ENCODE data around the gene ITPK1.
A peak's percentile ranks its signal among the peaks of the same experiment; 100 is the strongest.

The ITPK1 gene

DNA sequence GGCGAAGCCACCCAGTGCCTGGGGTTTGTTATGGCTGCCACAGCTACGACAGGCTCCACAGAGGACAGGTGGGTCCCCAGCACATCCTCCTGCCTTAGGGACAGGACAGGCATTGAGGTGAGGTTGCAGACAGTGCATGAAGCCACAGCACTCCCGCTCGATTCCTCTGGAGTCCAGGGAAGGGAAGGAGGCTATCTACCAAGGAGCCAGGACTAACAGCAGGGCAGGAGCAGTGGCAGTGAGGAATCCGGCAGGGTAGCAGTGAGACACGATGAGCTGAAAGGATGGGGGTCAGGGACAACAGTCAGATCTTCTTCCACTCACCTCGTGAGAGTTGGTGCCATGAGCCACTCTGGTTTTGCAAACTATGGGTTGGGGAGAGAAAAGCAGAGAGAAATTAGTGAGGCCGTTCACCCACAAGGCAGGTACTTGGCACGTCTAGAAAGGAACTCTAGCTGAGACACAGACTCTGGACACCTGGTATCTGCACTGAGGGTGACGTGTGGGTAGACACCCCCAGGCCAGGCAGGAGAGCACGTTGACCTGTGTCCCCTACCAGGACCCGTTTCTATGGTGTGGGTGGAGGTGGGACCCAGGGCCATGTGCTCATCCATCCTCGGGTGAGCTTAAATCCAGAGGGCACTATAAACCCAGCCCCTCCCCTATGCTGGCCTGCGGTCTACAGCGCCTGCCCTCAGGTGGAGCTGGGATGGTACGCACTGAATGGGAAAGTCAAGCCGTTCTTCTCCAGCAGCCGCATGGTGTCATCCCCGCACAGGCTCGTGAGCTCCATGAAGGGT, 153.5 kb downstream of the ITPK1 start:
- no peak for DNase-seq

DNA sequence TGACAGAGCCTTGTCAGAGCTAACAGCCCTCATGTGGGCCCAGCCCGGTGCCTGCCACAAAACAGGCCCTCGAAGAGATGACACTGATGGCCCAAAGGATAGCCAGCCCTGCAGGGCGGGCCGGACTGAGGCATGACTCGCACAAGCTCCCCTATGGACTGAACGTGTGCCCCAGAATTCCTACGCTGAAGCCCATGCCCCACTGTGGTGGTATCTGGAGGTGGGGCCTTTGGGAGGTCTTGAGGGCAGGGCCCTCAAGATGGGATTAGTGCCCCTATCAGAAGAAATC, 154.2 kb downstream of the ITPK1 start:
- no peak for DNase-seq

DNA sequence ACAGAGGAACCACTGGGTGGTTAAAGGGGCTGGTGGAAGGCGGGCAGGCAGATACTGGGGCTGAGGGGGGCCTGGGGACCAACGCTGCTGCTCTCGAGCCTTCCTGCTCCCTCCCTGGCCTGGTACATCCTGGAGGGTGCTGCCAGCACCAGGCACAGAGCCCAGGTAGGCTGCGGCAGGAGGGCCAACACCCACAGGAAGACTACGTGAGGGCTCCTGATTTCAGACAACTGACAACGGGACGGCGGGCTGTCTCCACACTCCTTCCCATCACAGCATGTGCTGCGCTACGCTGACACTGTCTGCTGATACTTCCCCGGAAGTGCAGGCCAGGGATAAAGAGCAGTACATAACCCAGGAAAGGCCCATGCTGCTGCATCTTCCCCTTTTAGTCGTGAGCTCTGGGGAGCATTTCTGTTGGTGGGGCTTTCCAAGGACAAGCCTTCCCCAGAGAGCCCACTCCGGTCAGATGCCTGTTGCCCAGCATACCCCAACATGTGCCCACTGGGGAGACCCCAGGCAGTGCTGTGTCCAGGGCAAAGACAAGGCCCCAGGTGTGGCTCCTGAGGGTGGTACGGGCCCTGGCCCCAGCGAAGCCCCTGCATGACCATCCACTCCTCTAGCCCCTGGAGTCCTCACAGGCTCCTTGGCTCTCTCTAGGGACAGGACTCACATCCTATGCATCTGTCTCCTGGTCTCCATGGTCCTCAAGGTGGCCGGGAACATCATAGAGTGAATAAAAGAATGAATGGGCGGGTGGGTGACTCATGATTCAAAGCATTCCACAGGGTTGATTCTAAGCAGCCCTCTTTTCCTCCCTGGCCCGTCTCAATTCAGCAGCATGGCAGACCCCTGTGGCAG, 154.8 kb downstream of the ITPK1 start:
- no peak for DNase-seq

DNA sequence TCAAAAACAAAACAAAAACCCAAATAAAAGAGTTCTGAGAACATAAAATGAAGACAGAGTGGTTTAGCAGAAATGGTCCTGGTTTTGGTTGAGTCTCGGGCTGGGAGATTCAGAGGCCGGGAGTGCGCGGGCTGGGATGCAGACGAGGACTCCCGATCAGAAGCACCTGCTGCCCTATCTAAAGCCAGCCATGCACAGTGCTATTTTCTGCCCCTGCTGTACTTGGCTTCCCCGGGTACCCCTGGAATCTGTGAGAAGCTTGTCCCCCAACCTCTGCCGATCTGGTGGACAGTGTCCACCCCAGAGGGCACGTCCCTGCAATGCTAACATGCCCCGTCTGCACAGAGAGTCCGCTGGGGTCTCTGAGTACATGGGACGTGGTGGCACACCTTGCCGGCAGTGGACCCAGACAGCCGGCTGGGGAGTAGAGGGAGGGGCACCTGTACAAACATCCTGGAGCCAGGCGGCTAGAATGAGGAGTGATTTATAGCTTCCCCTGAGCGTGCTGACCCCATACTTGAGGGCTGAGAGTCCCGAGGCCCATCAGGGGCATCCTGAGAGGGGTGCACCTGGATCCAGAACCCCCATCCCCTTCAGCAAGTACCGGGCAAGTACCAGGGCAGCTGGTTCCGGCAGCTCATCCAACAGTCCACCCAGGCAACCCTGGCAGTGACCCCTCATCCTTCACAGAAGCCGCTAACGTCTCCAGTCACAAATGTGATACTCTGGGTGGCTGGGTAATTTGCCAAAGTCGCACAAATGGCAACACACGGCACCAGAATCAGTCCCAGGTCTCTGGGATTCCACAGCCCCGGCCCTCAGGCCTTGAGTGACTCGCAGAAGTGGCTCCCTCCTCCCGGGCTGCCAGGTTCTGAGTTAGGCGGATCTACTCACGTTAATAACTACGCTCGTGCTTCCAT, 155.7 kb downstream of the ITPK1 start:
- DNase-seq, result no peak

DNA sequence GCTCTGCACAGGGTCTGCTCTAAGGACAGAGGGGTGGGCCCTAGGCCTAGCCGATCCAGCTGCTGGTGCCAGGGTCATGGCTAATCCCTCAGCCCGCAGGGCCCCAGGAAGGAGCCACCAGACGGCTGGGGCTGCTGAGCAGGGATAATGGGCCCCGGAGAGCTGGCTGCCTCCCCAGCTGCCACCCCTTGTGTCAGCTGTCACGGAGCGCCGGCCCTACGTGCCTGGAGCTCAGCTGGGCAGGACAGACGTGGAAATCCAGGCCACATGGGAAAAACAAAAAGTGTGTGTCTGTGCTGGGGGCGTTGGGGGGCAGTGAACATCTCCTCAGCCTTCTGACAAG, 156.6 kb downstream of the ITPK1 start:
- no peak for DNase-seq

DNA sequence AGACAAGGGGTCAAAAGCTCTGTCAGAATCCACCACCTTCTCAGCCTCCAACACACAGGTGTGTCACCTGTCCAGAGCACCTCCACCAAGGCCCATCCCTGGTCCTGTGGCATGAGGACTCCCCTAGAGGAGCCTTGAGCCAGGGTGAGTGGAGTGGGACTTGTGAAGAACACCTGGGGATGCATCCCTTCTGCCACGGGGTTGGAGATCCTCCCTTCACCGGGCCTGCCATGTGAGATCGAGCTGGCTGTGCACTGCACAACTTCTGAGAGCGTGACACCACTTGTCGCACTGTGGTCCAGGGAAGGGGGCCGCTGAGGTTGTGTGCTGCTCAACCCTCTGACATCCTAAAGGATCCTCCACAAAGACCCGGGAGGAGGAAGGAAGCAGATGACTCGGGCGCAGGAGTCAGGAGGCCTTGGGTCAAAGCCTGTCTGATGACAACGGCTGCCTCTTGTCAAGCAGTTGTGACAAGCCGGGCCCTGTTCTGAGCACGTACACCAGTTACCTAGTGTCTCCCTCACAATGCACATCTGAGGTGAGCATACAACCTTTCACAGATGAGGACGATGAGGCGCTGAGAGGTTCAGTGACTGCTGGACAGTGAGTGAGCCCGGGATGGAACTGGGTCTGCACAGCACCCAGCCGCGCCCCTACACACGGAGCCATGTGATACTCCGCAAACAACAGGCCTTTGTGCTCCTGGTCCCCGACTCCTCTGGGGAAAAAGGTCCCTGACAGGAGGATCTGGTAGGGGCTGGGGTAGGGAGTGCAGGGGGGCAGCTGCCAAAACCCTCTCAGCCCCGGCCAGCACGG, 157.1 kb downstream of the ITPK1 start:
- no peak for DNase-seq

DNA sequence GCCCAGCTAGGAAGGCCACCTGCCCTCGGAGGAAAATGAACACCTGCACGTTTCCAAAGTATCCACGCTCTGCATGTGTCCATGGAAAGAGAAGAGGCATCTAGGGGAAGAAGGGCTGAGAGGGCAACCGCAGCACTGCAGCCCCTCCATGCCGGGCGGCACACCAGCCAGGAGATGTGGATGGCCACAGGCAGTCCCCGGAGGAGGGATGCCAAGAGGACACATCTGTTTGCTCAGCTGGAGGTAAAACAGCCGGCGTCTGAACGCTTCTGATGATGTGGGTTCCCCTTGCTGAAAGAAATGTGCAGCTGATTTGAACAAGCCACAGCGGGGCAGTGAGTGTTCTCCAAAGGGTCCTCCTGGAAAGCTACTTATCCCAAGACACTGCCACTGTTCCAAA, 158.8 kb downstream of the ITPK1 start:
- DNase-seq, result no peak

DNA sequence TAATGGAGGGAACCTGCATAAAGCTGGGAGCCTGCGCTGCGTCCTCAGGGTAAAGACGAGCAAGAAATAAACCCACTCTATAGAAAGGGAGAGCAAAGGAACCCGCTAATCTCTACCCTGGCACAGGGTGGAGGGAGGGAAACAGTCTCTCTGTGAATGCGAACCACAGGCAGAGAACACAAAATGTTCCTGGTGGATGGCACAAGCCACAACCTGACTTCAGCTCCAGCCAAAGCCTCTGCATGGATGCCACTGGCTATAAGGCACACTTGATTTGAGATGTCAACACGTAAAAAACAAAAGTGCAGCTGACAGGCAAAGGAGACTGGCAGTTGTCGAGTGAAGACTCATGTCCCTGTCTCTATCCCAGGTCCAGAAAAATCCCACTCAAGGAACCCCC, 160.3 kb downstream of the ITPK1 start:
- DNase-seq, result no peak

DNA sequence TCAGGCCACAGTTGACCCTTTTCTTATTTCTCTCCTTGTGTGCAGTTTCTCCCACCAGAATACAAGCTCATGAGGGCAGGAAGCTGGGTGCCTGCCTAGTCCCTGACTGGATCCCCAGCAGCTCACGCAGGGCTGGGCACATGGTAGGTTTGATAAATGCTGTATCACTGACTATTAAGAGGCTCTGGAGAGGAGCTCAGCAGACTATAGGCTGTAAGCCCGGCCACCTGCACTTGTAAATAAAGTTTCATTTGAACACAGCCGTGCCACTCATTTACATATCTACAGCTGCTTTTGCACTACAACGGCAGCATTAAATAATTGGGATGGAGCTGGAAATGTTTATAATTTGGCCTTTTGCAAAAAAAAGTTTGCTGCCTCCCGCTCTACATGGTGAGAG, 160.8 kb downstream of the ITPK1 start:
- DNase-seq, result no peak

DNA sequence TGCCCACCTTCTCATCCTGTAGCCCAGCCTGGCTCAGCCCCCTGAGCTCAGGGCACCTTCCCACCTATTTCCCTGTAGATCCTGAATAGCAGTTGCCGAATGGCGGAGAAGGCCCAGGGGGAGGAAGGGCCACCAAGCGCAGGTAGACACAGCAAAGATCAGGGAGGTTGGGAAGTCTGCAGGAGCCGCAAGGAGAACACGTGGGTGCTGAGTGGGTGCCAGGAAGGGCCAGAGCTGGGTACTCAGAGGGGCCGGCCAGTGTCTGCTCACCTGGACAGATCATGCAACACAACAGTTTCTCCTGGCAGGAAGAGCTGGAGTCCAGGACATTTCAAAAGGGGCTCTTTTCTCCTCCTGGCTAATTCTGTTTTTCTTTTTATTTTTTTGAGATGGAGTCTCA, 162.2 kb downstream of the ITPK1 start:
- no peak for DNase-seq

DNA sequence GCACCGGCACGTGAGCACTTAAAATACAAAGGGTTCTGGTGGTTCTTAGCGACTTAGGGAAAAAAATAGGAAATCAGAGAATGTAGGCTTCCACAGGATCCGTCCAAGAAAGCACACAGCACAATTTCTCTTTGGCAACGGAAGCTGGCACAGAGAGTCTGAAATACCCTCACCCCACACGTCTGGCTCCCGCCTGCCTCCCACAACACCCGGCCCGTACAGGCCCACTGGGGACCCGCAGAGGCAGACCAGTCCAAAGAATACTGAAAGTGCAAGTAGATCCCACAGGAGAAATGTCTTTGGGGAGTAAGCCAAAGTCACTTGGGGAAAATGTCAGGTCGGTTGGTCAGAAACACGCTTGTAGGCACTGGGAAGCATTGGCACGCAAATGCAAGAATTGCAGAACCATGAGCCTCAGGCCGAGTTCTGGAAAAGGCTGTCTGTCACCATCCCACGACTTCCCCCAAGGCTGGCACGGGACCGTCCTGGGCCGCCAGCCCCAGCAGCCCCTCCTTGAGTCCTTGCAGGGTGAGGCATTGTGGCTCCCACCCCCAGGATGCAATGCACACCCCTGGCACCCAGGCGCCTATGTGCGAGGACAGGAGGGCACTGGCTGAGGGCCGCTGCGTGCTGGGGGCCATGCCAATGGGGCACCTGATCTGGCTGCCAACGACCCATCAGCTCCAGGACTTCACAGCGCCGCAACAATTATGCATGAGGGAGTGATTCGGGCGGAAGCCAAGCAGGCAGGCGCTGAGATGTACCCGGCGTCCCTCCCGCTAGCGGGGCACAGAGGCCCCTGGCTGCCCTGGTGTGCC, 163.0 kb downstream of the ITPK1 start:
- DNase-seq, result no peak

DNA sequence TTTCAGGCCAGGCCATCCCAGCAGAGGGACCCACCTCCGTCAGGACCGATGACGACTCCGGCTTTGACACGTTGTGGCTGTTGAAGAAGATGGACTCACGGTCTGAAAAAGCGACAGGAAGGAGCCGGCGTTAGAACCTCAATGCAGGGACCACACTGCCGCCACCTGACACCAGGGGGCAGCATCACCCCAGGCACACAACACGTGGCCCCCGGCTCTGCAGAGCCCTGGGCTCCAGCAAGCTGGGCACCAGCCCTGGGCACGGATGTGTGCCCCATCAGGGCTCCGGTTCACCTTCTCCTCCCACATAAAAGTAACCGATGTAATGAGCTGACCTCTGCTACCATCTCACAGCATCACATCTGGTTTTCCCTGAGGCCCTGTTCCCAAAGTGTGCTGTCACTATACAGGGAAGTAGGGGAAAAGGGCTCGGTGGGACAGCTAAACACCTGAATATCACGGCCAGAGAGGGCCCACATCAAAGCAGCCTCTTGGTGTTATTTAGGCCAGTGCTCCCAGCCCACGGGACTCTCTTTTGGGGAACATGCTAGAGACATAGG, 163.7 kb downstream of the ITPK1 start:
- DNase-seq, result peak; percentile 74 to 77

DNA sequence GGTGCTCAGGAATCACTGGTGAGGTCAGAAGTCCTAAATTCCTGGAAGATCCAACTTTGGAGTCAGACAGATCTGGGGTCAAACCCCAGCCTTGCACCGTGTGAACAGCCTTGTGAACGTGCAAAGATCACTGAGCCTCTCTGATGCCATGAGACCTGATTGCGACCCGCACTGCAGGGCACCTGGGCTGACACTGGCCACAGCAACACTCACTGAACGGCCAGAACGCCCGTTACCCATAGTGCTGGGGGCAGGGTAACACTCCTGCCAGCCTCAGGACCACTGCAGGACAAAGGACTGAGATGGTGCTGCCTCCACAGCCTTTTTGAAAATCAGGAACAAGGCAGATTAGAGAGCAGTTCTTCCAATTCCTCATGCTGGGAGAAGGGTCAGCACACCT, 164.5 kb downstream of the ITPK1 start:
- DNase-seq, result no peak

DNA sequence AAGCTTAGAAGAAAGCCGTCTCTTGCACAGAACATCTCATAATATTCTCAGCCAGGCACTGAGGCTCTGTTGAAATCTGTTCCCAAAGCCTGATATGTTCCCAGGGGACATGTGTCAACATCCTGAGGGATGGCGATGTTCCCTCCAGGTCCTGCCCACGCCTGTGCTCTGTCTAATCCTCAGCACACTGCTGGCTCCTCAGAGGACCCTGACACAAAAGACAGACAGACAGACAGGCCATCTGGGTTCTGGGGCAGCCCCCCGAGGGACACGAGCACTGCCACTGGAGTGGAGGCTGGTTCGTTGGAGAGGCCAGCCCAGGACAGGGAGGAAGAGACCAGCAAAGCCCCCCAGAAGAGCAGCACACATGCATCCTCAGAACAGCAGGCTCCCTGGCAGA, 165.0 kb downstream of the ITPK1 start:
- DNase-seq, result no peak

DNA sequence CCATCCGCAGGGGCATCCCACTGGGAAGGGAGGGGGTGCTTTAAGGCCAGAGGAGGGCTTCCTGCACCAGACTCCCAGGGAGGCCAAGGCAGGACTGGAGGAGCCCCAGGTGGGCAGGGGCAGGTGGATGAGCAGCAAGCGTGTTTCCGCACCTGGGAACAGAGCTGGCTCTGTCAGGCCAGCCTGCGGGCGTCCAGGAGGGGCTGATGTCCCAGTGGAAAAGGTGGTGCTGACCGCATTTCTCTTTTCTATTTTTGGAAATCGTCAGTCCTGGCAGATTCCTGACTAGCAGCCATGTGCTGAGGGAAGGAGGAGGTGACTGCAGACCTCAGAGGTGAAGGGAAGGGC, 165.6 kb downstream of the ITPK1 start:
- DNase-seq, result no peak

DNA sequence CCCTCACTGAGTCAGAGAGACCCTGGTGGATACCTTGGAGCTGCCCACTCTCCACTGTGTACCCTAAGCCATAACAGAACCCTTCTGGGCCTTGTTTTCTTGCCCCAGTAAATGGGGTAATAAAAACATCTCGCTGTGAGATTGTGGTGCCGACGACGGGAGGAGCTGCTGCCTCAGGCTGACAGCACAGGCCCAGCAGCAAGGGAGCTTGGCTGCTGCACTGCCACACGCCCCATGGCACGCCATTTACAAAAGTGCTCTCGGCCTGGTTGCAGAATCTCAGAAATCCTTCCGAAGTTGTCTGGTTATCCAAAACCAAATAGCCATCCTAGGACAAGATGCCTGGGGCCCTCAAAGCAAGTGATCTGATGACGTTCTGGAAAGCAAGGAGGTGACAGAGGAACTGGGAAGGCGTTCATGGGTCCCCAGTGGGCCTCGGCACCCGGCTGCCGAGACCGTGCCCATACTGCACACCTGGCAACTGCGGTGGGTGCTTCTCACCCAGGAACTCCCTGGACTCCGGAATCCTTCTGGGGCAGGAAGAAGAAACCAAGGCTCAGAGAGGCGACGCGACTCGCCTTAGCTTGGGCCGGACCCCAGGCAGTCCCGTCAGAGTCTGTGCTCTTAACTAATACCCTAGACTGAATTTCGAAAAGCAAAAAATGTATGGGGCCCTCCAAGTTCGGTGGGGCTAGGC, 166.1 kb downstream of the ITPK1 start:
- no peak for DNase-seq

DNA sequence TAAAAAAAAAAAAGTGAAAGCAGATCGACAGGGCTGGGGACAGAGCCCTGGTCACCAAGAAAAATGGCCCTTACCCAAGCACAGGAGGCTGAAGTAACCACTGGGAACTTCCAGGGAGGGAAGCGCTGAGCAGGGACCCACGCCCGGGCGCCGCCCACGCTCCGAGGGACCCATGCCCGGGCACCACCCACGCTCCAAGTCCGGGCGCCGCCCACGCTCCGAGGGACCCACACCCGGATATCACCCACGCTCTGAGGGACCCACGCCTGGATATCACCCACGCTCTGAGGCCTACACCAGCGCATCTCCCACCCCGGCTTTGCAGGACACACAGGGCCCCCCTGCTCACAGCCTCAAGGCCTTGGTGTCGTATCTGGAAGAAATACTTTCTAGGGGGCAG, 167.1 kb downstream of the ITPK1 start:
- no peak for DNase-seq

DNA sequence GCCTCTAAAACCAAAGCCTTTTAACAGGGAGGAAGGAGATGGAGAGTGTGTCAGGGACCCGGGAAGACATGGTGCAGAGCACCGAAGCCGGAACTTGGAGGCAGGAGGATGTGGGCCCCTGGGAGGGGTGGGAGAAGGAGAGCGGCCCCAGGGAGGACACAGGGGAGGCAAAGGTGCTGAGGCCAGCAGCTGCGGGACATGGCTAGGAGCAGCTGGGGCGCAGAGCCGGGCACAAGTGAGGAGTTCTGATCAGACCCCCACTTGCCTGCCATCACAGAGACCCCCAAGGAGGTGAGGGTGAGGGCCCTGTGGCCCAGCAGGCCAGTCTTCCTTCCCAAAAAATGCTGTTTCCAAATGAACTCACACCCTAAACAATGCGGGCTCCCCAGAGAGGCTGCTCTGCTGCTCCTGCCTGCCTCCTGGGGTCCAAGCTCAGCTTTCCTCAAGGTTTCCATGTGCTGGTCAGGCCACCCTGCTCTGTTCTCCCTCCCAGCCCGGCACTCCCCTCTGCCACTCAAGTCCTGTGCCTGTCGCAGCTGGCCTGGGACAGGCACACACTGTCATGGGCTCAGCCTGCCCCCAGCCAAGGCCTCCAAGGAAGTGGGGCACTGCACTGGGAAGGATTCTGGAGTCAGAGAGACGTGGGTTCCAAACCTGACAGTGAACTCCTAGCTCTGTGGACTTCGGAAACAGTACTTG, 168.7 kb downstream of the ITPK1 start:
- DNase-seq, result no peak

DNA sequence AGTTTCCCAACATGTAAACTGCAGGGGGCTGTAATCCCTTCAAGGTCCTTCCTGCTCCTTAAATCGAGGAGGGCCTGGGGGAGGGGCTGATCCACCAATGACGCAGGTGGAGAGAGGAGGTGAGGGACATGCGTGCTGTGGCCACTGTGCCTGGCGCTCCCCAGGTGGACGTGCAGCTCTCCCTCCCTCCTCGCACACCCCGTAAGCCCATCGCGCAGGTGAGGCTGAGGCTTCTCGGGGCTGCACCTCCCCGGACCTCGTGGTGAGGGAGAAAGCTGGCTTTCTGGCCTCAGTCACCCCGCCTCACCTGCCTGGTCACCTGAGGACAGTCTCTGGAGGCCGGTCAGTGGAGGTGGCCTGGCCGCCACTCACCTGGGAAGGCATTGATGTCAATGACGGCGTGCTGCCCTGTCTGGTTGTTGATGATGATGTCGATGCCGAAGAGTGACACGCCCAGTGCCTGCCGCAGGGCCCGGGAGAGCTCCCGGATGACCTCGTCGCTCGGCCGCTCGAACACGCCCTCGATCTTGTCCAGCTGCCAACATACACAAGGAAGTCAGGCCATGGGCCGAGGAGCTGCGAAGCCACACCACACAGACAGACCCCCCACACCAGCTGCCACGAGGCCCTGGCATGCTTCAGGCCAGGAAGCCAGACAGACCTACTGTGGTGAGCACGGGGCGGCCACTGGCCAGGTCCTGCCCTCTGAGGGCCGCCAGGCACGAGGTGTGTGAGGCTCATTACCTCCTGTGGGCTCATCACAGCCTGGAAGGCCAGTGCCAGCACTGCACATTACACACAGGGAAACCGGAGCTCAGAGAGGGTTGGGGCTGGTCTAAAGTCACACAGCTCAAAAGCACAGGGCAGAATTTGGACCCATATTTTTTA, 169.5 kb downstream of the ITPK1 start:
- DNase-seq, result no peak

Measured in CD4-positive, alpha-beta T cell treated with Interleukin-1 beta for 1 hour (primary cell).